ENCODE measurements around the gene LSM10.

LSM10 gene

DNA sequence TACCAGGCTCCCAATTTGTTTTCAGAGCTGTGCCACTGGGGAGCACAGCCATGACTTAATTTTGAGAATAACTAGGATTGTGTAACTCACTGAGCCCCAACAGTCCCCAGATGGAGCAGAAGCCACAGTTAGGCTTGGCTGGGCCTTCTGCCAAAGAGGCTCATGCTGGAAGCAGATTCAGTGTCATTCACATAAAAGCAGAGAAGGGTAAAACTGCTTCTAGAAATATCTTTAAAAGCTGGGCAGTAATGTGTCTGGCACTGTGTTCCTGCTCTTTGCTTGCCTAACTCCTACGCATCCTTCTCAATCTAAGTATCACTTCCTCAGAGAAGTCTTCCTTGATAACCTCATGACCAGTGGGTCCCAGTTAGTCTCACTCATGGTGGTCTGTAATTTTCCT lies 32.3 kb downstream of the LSM10 start:
- TF ChIP-seq POLR2A (IDR thresholded peaks at IDR 0.05; ENCODE audit: low read depth, low read length) = no peak
- FAIRE-seq = no peak
- DNase-seq (ENCODE audit: insufficient read length, low spot score) = no peak

DNA sequence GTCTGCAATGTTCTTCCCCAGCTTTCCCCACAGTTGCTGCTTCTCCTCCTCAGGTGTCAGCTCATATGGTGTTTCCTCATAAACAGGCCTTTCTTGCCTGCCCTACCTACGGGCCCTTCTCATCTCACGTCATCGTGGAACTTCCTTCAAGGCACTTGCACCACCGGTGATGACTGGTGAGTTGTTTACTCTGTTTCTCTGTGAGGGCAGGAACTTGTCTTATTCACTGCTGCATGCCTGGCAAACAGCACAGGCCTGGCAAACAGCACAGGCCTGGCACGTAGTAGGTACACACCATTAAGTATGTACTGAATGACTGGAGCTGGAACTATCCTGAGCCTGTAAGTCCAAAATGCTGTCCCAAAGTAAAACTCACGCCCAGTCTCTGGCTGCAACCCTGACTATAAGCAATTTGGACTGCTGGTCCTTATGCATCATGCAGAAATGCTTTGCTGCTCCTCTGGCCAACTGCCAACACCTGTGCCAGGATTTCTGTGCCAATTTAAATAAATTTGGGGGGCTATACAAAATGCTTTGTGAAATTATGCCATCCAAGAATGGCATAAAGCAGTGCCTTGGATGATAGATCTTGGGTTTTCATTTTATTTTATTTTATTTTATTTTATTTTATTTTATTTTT lies 37.7 kb downstream of the LSM10 start:
- DNase-seq (ENCODE audit: insufficient read length, low spot score) (no peak), FAIRE-seq (no peak)
- TF ChIP-seq POLR2A (IDR thresholded peaks at IDR 0.05; ENCODE audit: low read depth, low read length) = no peak

GRCh38 chr1:36359383-36359782 lies 38.3 kb downstream of the LSM10 start:
- FAIRE-seq (no peak), DNase-seq (ENCODE audit: insufficient read length, low spot score) (no peak)
- TF ChIP-seq POLR2A (IDR thresholded peaks at IDR 0.05; ENCODE audit: low read depth, low read length) = no peak

GRCh38 chr1:36358514-36359084 lies 39.1 kb downstream of the LSM10 start:
- FAIRE-seq (no peak), DNase-seq (ENCODE audit: insufficient read length, low spot score) (no peak)
- TF ChIP-seq POLR2A (IDR thresholded peaks at IDR 0.05; ENCODE audit: low read depth, low read length) = no peak

DNA sequence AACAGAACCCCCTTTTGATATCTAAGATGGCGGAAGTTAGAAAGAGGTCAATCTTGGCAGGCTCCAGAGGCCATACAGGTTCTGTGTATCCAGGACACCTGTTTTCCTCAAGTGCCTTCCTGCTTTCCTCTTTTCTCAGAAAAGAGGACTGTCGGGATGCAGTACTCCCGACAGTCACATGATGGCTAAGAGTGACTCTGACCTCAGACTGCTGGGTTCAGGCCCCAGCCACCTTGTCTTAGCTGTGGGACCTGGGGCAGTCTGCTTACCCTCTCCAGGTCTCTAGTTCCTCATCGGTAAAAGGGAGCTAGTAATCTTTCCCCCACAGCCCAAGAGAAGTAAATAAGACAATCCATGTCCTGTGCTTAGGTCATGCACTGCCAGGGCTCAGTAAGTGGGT lies 41.9 kb downstream of the LSM10 start:
- no peak for DNase-seq (ENCODE audit: insufficient read length, low spot score)
- no peak for TF ChIP-seq POLR2A (IDR thresholded peaks at IDR 0.05; ENCODE audit: low read depth, low read length)
- FAIRE-seq = no peak

- no peak for DNase-seq (ENCODE audit: insufficient read length, low spot score)
- no peak for TF ChIP-seq POLR2A (IDR thresholded peaks at IDR 0.05; ENCODE audit: low read depth, low read length)
- no peak for FAIRE-seq
These were observed 43.2 kb downstream of the LSM10 start for GRCh38 chr1:36354486-36354885.

DNA sequence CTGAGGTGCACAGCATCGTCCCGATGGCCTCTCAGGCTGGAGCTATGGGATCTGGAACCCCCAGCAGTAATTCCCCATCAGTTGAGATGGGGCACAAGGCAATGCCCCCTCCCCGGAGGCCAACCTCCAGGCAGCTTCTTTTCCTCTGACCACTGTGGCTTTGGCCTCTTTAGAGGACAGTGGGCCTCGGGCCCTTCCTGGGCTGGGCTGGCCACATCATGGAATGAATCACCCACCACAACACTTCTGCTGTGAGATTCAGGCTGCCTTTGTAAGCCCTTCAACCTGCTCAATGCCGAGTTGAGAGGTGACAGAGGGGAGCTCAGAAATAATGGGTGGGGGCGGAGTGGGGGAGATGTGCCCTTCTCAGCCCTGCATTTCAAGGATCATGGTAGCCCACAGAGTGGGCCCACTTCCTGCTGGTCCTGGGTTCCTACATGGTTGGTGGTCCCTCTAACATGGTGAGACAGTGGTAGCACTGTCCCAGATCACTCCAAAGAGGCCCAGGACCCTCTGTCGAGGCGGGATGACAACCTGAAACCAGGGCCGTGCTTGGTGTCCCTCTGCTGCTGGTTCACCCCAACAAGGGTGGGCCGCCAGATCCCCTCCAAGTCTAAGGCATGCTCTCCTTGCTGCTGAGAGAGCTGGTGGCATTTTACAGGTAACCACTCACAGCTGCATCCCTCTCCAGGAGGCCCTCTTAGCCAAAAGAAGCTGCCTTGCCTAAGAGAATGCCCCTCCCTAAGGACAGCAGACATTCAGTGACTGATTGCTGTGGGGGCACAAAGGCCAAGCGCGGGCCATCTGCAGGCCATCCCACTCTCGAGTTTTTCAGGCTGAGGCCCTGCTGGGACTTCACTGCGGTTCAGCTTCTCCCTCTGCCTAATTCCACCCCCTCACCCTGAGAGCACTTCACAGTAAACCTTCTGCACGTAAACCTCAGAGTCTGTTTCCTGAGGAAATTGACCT lies 44.5 kb downstream of the LSM10 start:
- TF ChIP-seq POLR2A (IDR thresholded peaks at IDR 0.05; ENCODE audit: low read depth, low read length) = no peak
- peak; percentile 72 for DNase-seq (ENCODE audit: insufficient read length, low spot score)

DNA sequence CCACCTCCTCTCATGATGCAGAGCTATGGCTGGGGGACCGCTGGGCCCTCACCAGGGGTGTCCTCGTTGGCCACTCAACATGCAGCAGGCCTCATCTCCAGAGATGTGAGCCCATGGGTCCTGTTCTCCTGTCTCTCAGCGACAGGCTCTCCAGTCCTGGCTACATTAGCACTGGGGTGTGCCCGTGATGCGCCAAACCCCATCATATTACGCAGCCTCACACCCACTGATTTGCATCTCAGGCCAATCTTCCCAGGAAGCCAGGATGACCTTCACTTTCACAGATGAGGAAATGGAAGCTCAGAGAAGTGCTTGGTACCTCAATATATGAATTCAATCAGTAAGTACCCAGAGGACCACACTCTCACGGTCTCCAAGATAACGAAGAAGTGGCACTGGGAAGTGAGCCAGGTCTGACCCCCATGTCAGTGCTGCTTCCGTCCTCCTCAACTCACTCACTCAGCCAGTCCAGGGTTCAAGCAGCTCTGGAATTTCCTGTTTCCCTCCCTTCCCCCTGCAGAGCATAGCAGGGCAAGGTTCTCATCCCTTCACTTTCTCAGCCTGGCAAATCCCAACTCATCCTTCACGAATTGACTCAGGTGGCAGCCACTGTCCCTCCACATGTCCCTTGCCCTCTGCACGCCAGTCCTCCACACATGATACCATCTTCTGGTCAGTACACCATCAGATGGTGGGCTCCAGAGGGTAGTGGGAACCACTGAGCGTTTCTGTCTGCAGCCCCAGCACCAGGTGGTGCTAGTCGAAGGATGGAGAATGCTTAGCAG lies 45.4 kb downstream of the LSM10 start:
- TF ChIP-seq POLR2A (IDR thresholded peaks at IDR 0.05; ENCODE audit: low read depth, low read length) = no peak
- no peak for DNase-seq (ENCODE audit: insufficient read length, low spot score)
- FAIRE-seq = no peak

More for the DNA sequence above, 44.5 kb downstream of the LSM10 start:
- FAIRE-seq = no peak

GRCh38 chr1:36351227-36351977 lies 46.3 kb downstream of the LSM10 start:
- DNase-seq (ENCODE audit: insufficient read length, low spot score) (peak; percentile 75), FAIRE-seq (no peak)
- peak; percentile 38; the same call in 1 of the 2 replicates for TF ChIP-seq POLR2A (IDR thresholded peaks at IDR 0.05; ENCODE audit: low read depth, low read length)

- DNase-seq (ENCODE audit: insufficient read length, low spot score) (peak; percentile 84), FAIRE-seq (no peak)
- no peak for TF ChIP-seq POLR2A (IDR thresholded peaks at IDR 0.05; ENCODE audit: low read depth, low read length)
These were observed 47.0 kb downstream of the LSM10 start for GRCh38 chr1:36350659-36351226.

- TF ChIP-seq POLR2A (IDR thresholded peaks at IDR 0.05; ENCODE audit: low read depth, low read length) = no peak
- DNase-seq (ENCODE audit: insufficient read length, low spot score) = no peak
- no peak for FAIRE-seq
These were observed 47.9 kb downstream of the LSM10 start for GRCh38 chr1:36349839-36350238.

- FAIRE-seq = no peak
- no peak for DNase-seq (ENCODE audit: insufficient read length, low spot score)
- no peak for TF ChIP-seq POLR2A (IDR thresholded peaks at IDR 0.05; ENCODE audit: low read depth, low read length)
These were observed 48.5 kb downstream of the LSM10 start for GRCh38 chr1:36349241-36349671.
